Kidney (tissue), 14 donors: ENCODE measurements around the gene ANKRD30A. TPM values are rescaled to one million over a fixed set of nuclear protein-coding genes. Genes with fewer than 3 reads are reported as not detected.

Source experiments
- DNase-seq, 5 donors: peaks; one replicate each; pipeline ENCODE4 v3.0.0-alpha.2; 2013 to 2020
- FAIRE-seq: peaks from 2 replicates; lab custom pipeline; 2012; peaks lifted over from hg19 to GRCh38; lab: Jason Lieb, UNC
- H3K27ac ChIP-seq, 2 donors: one replicate each; pipeline ENCODE4 v1.7.0; 2013; ENCODE audit warnings: low read depth in 2 of 2, low read length in 2 of 2, inconsistent platforms in 1 of 2
- H3K27me3 ChIP-seq: one replicate; pipeline ENCODE4 v1.7.1; 2013; ENCODE audit warnings: low read length, inconsistent platforms; ENCODE audit not compliant: control insufficient read depth, insufficient read depth
- H3K36me3 ChIP-seq, 3 donors: one replicate each; pipeline versions ENCODE4 v1.7.0 to v1.7.1; 2013; ENCODE audit warnings: low read length in 3 of 3, control low read depth in 1 of 3, inconsistent platforms in 1 of 3; ENCODE audit not compliant: insufficient read depth in 3 of 3, control insufficient read depth in 2 of 3
- H3K4me1 ChIP-seq, 3 donors: one replicate each; pipeline versions ENCODE4 v1.7.0 to v1.7.1; 2013; ENCODE audit warnings: low read length in 3 of 3, inconsistent platforms in 1 of 3, low read depth in 1 of 3; ENCODE audit not compliant: control insufficient read depth in 2 of 3, insufficient read depth in 2 of 3
- H3K4me3 ChIP-seq, 3 donors: one replicate each; pipeline versions ENCODE4 v1.7.0 to v1.8.1; 2013; ENCODE audit warnings: low read length in 3 of 3, control low read depth in 1 of 3, inconsistent platforms in 1 of 3
- H3K9ac ChIP-seq, 3 donors: one replicate each; pipeline versions ENCODE4 v1.7.0 to v1.7.1; 2013; ENCODE audit warnings: low read length in 3 of 3, control low read depth in 1 of 3, inconsistent platforms in 1 of 3
- H3K9me3 ChIP-seq, 3 donors: one replicate each; pipeline versions ENCODE4 v1.7.0 to v1.7.1; 2013; ENCODE audit warnings: low read length in 3 of 3, control low read depth in 1 of 3, inconsistent platforms in 1 of 3; ENCODE audit not compliant: control insufficient read depth in 2 of 3, insufficient read depth in 1 of 3
- intact Hi-C: fragments of 100-400 bp; cut with DNase I; formaldehyde crosslinking; loops from one replicate; pipeline ENCODE4 v1.11.1; 2022
- polyA plus RNA-seq: library from polyadenylated mRNA; stranded (reverse); fragments of 350-450 nt; fragmentation: Illumina TruSeq; extraction: RNeasy Lipid Tissue Mini Kit (QIAGEN cat#74804); gene quantifications from one replicate; pipeline ENCODE4 v1.2.3, GENCODE V29; 2014; ENCODE audit warnings: low read depth, low replicate concordance; ENCODE audit not compliant: insufficient read depth
- total RNA-seq: library from RNA; stranded (reverse); fragmentation: NEBNext Ultra II Directional; extraction: Animal tissue kit (Norgen Biotek cat#: 25700); gene quantifications from one replicate; pipeline ENCODE4 v1.2.1, GENCODE V29; 2021
- TF ChIP-seq, protein P1 (sequence below): IDR thresholded peaks from 3 replicates; pipeline ENCODE4 v1.5.1; 2012; ENCODE audit warnings: mild to moderate bottlenecking, moderate library complexity, borderline replicate concordance; ENCODE audit not compliant: insufficient read depth; ENCODE audit errors: extremely low read depth
- donor health status: control.
- donor health status: control.
- donor health status: control.
- donor health status: control.
- donor health status: control.
- donor health status: DM: yes; HTN: yes; CAD: no.
- donor health status: Normal renal cell carcinoma (clear cell type).

ANKRD30A gene
- total and polyA plus RNA-seq, 2 donors from 2014 or later, result not detected

DNA sequence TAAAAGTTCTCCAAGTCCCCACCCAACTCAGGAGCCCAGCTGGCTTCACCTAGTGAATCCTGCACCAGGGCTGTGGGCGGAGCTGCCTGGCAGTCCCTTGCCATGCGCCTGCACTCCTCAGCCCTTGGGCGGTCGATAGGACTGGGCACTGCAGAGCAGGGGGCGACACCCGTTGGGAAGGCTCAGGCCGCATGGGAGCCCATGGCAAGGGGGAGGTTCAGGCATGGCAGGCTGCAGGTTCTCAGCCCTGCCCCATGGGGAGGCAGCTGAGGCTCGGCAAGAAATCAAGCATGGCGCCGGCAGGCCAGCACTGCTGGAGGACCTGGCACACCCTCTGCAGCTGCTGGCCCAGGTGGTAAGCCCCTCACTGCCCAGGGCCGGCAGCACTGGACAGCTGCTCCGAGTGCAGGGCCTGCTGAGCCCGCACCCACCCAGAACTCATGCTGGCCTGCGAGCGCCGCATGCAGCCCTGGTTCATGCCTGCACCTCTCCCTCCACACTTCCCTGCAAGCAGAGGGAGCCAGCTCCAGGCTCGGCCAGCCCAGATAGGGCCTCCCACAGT lies 149.9 kb downstream of the ANKRD30A start:
- TF ChIP-seq, protein P1, sequence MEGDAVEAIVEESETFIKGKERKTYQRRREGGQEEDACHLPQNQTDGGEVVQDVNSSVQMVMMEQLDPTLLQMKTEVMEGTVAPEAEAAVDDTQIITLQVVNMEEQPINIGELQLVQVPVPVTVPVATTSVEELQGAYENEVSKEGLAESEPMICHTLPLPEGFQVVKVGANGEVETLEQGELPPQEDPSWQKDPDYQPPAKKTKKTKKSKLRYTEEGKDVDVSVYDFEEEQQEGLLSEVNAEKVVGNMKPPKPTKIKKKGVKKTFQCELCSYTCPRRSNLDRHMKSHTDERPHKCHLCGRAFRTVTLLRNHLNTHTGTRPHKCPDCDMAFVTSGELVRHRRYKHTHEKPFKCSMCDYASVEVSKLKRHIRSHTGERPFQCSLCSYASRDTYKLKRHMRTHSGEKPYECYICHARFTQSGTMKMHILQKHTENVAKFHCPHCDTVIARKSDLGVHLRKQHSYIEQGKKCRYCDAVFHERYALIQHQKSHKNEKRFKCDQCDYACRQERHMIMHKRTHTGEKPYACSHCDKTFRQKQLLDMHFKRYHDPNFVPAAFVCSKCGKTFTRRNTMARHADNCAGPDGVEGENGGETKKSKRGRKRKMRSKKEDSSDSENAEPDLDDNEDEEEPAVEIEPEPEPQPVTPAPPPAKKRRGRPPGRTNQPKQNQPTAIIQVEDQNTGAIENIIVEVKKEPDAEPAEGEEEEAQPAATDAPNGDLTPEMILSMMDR, result no peak
- FAIRE-seq (no peak), DNase-seq (peak in 1 of 5 donors; percentile 59)
- Histone ChIP-seq H3K9ac (no peak overlapping the region), H3K27me3 (no peaks in the 10 kb centered on the region), H3K36me3 (no peaks in the 10 kb centered on the region), H3K4me3 (no peak overlapping the region), H3K27ac (no peak overlapping the region), H3K9me3 (no peaks in the 10 kb centered on the region), H3K4me1 (no peaks in the 10 kb centered on the region)
- intact Hi-C loops, result no loop called here

DNA sequence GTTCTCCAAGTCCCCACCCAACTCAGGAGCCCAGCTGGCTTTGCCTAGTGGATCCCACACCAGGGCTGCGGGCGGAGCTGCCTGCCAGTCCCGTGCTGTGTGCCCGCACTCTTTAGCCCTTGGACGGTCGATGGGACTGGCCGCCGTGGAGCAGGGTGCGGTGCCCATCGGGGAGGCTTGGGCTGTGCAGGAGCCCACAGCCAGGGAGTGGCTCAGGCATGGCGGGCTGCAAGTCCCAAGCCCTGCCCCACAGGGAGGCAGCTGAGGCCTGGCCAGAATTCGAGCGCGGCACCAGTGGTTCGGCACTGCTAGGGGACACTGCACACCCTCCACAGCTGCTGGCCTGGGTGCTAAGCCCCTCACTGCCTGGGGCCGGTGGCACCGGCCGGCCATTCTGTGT lies 159.7 kb downstream of the ANKRD30A start:
- DNase-seq (peak in 1 of 5 donors; percentile 73), FAIRE-seq (no peak)
- Histone ChIP-seq H3K27me3 (no peaks in the 10 kb centered on the region), H3K4me1 (no peaks in the 10 kb centered on the region), H3K9ac (no peak overlapping the region), H3K9me3 (no peaks in the 10 kb centered on the region), H3K4me3 (no peak overlapping the region), H3K27ac (no peak overlapping the region), H3K36me3 (no peaks in the 10 kb centered on the region)
- TF ChIP-seq, protein P1, result no peak
- intact Hi-C loops, result no loop called here

DNA sequence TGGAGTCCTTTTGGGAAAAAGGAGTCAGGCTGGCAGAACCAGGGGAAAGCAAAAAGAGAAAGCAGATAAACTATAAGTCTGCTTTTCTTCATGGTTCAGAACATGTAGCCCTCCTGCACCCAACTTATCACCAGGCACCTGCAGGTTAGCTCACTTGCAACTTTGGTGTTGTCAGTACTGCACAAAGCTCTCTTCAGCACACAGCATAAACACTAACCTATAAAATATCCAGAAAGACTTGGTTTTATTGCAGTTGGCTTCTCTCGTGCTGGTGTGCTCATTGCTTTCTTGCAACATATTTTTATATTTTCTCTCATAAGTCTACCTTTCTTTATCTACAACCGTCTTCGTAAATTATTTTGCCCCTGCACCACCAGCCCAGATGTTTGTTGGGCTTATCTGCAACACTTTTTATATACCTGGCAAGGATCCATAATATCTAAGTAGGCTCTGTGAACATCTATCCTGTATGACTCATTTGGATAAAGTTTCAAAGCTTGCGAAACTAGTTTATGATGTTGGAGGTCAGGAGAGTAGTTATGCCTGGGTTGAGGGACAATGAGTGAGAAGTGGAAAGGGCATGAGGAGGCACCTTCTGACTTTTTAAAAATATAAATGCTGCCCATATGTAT lies 164.6 kb downstream of the ANKRD30A start:
- H3K36me3 ChIP-seq, result no peaks in the 10 kb centered on the region
- no peaks in the 10 kb centered on the region for H3K27me3 ChIP-seq
- no peak overlapping the region for H3K4me3 ChIP-seq
- no peak overlapping the region for H3K9ac ChIP-seq
- FAIRE-seq (no peak), DNase-seq (no peak)
- intact Hi-C loops, result no loop called here
- H3K9me3 ChIP-seq, result no peaks in the 10 kb centered on the region
- H3K27ac ChIP-seq, result no peak overlapping the region
- H3K4me1 ChIP-seq, result no peaks in the 10 kb centered on the region
- TF ChIP-seq, protein P1, result no peak
